Choroid plexus epithelial cell (primary cell): ENCODE measurements around the gene ZNF200.
"Not testable (repeated sequence)": the region's sequence is repeated elsewhere in the genome, so short reads cannot be mapped to it uniquely, and the experiment has no call there.

Source experiments
- DNase-seq: peaks from one replicate; pipeline ENCODE4 v3.0.0-alpha.2; 2010; ENCODE audit warnings: low read depth
- H3K4me3 ChIP-seq: 2 replicates; pipeline ENCODE4 v1.5.1; 2011; ENCODE audit warnings: low read depth, mild to moderate bottlenecking, control low read depth, low read length, moderate library complexity
- CTCF ChIP-seq: conservative IDR thresholded peaks from 2 replicates; pipeline ENCODE4 v1.5.1; 2011; ENCODE audit warnings: low read depth, mild to moderate bottlenecking, control low read depth, inconsistent platforms, low read length, moderate library complexity

Gene ZNF200

DNA sequence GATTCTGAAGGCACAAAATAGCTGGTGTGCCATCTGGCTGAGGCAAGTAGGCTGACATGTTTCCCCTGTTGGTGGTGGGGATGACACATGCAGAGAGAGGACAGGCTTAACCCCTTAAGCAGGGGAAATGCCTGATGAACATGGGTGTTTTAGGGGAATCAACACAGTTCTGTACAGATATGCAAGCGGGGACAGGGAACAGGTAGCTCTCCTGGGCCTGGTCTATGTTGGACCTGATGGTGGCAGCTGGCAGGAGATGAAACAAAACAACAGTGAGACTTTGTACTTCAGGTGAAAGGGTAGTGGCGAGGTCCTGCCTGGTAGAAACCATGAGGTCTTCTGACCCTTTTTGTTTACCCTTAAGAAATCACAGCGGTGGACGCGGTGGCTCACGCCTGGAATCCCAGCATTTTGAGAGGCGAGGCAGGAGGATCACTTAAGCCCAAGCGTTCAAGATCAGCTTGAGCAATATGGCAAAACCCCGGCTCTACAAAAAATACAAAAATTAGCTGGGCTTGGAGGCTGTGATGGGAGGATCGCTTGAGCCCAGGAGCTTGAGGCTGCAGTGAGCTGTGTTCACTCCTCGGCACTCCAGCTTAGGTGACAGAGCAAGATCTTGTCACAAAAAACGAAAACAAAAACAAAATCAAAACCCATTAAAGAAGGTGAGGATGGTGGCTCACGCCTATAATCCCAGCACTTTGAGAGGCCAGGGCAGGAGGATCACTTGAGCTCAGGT is 36.5 kb downstream of the ZNF200 start:
- no peak overlapping the region for H3K4me3 ChIP-seq
- TF ChIP-seq CTCF, result no peak
- DNase-seq, result no peak

- H3K4me3 ChIP-seq, result not testable (repeated sequence)
Observed at GRCh38 chr16:3197694-3198333, 37.1 kb downstream of the ZNF200 start.

GRCh38 chr16:3195975-3196374 is 39.0 kb downstream of the ZNF200 start:
- DNase-seq, result no peak
- no peak overlapping the region for H3K4me3 ChIP-seq
- no peak for TF ChIP-seq CTCF

More at GRCh38 chr16:3197694-3198333, 37.1 kb downstream of the ZNF200 start:
- DNase-seq, result not testable (repeated sequence)

- H3K4me3 ChIP-seq, result no peak overlapping the region
- no peak for TF ChIP-seq CTCF
- no peak for DNase-seq
Observed at GRCh38 chr16:3194792-3195191, 40.2 kb downstream of the ZNF200 start.

GRCh38 chr16:3193221-3194212 is 41.4 kb downstream of the ZNF200 start:
- no peak for TF ChIP-seq CTCF
- H3K4me3 ChIP-seq, result no peak overlapping the region
- DNase-seq, result no peak

- TF ChIP-seq CTCF, result no peak
- H3K4me3 ChIP-seq, result no peak overlapping the region
- DNase-seq, result no peak
Observed at GRCh38 chr16:3192476-3193019, 42.4 kb downstream of the ZNF200 start.

DNA sequence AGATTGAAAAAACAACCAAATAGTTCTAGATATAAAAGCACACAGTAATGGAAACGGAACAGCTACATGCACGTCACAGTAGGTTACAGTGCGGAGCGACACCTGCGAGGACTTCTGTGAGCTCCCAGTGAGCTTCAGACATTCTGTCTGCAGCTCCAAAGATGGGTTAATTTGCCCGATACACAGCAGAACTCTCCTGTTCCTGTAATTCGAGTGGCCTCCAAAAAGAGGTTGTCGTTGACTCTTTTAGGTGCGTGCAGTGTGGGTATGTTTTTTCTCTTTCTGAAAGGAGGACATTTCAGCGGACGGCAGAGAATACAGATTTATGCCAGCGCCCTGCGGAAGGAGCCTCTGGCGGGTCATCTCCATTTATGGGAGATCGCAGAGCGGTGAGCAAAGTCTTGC is 44.0 kb downstream of the ZNF200 start:
- DNase-seq, result no peak
- H3K4me3 ChIP-seq, result no peak overlapping the region
- no peak for TF ChIP-seq CTCF
